HG03108 (cell line): ENCODE data around the gene CENPU.
"Not testable (repeated sequence)": the region's sequence is repeated elsewhere in the genome, so short reads cannot be mapped to it uniquely, and the experiment has no call there.

ENCODE experiments used
- ATAC-seq: cut with Tn5 transposase; IDR thresholded peaks from one replicate; pipeline ENCODE4 v1.9.1; 2021; ENCODE audit warnings: moderate library complexity; ENCODE audit not compliant: unreplicated experiment

The CENPU gene

GRCh38 chr4:184752496-184753275 is 18.8 kb upstream of the CENPU start:
- no peak for ATAC-seq

DNA sequence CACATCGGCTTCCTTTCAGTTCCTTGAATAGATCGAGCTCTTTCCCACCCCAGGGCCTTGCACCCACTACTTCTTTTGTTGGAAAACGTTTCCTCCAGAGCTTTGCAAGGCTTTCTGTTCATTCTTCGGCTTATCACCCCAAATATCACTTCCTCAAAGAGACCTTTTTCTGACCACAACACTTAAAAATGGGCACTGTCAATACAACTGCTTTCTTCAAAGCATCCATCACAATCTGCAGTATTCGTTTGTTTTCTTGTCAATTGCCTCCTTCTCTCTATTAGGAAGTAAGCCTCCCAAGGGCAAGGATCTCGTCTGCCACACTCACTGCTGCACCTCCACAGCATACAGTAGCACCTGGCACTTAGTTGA is 17.7 kb upstream of the CENPU start:
- ATAC-seq = no peak

DNA sequence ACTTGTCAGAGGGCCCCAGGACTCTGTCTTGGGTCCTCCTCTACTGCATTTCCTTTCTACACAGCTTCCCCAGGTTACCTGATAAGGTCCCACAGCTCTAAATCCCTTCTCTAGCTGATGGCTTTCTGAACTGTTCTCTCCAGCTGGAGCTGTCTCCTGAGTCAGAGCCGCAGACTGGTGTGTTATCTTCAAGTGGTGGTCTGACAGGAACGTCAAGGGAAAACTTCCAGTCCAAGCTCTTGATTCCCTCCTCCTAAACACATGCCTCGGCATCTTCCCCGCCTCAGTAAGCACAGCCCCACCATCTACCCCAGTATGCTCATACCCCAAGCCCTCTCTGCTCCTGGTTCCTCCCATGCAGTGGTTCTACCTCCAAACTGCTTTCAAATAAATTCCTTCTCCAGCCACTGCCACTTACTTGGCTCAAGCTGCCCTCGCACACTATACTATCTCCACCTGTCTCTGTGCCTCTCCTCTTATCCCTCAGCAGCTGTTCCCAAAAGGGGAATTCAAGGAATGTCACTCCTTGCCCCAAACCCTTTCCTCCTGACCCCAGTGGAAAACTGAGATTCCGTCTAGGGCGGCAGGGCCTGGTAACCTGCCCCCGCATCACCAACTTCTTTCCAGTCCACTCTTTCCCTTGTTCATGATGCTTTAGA is 17.2 kb upstream of the CENPU start:
- no peak for ATAC-seq

DNA sequence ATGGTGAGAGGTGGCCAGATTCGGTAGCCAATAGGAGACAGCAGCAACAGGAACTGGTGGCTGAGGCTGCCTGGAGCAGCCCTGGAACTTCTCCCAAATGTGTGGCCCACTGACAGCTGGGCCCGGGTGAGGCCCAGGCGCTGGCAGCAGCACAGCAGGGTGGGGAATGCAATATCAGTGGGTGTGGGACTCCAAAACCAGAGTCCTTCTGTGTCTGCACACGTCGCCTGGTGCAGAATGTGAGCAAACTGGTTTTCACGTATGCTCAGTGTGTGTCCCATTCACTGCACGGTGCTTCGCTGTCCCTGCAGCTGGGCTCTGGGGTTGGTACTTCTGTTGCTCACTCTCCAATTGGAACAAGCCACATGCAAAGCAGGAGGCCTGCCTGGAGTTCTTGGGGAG is 14.4 kb upstream of the CENPU start:
- no peak for ATAC-seq

- no peak for ATAC-seq
These were observed 13.3 kb upstream of the CENPU start for GRCh38 chr4:184747034-184747830.

DNA sequence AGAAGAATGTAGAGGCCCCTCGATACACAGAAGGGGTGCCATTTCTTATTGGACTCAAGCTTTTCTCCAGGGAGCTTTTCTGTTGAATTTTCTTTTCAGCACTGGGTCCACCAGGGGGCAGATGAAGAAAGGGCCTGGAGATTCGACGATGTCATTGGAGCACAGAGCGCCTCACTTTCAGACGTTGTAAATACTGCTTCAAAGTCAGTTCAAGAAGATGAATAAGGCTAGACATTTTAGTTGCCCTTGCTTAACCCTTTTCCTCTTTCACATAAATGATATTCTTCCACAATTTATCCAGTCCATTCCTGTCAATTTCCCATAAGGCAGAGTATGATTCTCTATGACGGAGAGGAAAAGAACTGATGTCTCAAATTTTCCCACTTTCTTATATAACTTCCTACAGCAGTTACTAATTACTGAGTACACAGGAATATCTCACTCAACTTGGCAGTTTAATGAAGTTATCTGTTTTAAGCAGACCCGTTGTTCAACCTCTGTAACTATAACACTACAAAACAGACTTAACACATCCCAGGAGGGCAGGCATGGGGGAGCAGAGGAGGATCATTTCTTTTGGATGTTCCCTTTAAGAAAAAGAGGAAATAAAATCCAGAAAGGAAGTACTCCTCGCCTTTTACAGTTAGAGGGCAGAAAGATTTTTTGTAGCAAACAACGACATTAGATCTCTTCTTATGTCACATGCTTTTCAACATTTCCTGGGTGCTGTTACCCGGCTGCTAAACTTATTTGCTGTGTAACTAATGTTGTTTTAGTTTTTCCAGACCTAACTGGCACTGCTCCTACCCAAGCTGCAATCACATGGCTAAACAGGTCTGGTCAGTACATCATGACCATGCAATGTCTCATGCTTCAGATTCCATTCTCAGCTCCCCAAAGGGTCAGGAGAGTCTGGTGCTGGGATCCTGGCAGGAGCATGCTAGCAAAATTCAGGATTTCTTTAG is 12.2 kb upstream of the CENPU start:
- ATAC-seq = no peak

- ATAC-seq = no peak
These were observed 10.3 kb upstream of the CENPU start for GRCh38 chr4:184744236-184744635.

- no peak for ATAC-seq
These were observed 9.8 kb upstream of the CENPU start for GRCh38 chr4:184743650-184744049.

DNA sequence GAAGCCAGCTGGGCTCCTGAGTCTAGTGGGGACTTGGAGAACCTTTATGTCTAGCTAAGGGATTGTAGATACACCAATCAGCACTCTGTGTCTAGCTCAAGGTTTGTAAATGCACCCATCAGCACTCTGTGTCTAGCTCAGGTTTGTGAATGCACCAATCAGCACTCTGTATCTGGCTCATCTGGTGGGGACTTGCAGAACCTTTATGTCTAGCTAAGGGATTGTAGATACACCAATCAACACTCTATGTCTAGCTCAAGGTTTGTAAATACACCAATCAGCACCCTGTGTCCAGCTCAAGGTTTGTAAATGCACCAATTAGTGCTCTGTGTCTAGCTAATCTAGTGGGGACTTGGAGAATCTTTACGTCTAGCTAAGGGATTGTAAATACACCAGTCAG is 7.8 kb upstream of the CENPU start:
- not testable (repeated sequence) for ATAC-seq

- no peak for ATAC-seq
These were observed 7.1 kb upstream of the CENPU start for GRCh38 chr4:184740980-184741391.

GRCh38 chr4:184739575-184739974 is 5.7 kb upstream of the CENPU start:
- ATAC-seq = not testable (repeated sequence)

GRCh38 chr4:184734758-184735157 is 862 bp upstream of the CENPU start:
- no peak for ATAC-seq

DNA sequence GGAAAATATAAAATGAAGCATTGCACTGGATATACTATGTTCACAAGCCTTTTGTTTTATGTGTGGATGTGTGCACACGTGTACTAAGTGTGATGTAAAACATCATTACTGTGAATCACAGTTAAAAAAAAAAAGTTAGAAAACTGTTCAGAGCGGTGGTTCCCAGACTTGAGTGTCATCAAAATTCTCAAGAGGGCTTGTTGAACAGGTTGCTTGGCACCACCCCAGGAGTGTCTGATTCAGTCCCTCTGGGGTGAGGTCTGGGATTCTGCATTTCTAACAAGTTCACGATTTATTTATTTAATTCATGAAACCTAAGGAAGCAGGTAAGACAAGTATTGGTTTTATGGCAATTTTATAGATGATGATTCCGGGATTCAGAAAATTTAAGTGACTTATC is 1.8 kb downstream of the CENPU start:
- no peak for ATAC-seq

- no peak for ATAC-seq
These were observed 2.8 kb downstream of the CENPU start for GRCh38 chr4:184731056-184731455.

DNA sequence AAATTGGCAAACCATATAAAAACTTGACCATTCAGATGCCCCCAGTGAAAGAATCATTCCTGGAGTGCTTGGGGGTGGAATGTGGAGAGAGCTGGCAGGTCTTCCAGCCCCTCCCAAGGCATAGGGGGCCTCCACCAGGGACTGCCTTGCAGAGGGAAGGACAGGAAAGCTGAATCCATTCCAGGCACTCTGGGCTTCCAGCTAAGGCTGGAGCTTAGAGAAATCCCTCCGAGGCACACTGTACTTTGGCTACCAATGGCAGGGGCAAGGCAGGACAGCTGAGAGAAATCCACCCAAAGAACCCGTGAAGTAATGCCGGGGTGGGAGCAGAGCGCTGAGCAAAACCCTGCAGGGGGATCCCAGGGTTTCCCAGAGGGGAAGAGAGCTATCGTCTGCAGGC is 4.0 kb downstream of the CENPU start:
- ATAC-seq = no peak

GRCh38 chr4:184728858-184729257 is 5.0 kb downstream of the CENPU start:
- no peak for ATAC-seq

GRCh38 chr4:184727430-184727829 is 6.5 kb downstream of the CENPU start:
- ATAC-seq = no peak

DNA sequence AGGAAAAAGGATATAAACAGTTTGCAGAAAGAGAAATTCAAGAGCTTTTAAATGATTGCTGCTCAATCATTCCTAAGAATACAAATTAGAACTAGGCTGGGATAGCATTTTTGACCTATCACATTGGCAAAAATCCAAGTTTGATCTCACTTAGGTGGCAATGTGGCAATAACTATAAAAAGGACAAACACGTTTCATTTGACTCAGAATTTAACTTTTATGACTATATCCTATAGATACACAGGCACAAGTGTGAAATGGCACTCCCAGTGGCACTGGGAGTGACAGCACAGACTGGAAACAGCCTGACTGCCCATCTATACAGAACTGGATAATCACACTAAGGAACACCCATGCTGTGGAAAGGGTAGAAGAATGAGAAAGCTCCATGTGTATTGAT is 11.1 kb downstream of the CENPU start:
- no peak for ATAC-seq

DNA sequence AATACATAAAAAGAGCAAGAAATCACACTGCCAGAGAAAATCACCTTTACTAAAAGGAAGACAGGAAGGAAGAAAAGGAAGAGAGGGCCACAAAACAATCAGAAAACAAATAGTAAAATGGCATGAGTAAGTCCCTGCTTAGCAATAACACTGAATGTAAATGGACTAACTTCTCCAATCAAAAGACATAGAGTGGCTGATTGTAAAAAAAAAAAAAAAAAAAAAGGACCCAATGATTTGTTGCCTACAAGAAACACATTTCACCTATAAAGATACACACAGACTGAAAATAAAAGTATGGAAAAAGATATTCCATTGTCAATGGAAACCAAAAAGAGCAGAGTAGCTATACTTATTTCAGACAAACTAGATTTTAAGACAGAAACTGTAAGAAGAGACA is 12.6 kb downstream of the CENPU start:
- ATAC-seq = no peak

DNA sequence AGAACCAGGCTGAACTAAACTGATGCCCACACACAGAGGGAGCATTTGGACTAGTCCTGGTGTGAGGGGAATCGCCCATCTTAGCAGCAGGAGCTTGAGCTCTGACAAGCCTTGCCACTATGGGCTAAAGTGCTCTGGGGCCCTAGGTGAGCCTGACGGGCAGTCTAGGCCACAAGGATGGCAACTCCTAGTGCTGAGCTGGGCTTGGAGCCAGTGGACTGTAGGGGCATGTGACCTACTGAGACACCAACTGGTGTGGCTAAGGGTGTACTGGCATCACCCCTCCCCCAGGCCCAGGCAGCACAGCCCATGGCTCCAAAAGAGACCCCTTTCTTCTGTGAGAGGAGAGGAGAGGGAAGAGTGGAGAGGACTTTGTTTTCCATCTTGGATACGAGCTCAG is 14.5 kb downstream of the CENPU start:
- no peak for ATAC-seq

- ATAC-seq = no peak
These were observed 18.4 kb downstream of the CENPU start for GRCh38 chr4:184715526-184715925.
